Muscle of leg (tissue), 16 donors: Measurements from ENCODE around the gene EFTUD2. TPM values are rescaled to one million over a fixed set of nuclear protein-coding genes. Genes with fewer than 3 reads are reported as not detected.
A peak's percentile ranks its signal among the peaks of the same experiment; 100 is the strongest.
"Not testable (repeated sequence)": the region's sequence is repeated elsewhere in the genome, so short reads cannot be mapped to it uniquely, and the experiment has no call there.

Experiments
- DNase-seq: peaks from one replicate; pipeline ENCODE4 v3.0.0; 2013
- H3K27ac ChIP-seq: one replicate; pipeline ENCODE4 v1.5.1; 2013; ENCODE audit warnings: mild to moderate bottlenecking, low read length, control low read depth
- H3K27me3 ChIP-seq: one replicate; pipeline ENCODE4 v1.6.1; 2013; ENCODE audit warnings: low read length; ENCODE audit not compliant: control insufficient read depth, insufficient read depth
- H3K36me3 ChIP-seq: one replicate; pipeline ENCODE4 v1.6.1; 2013; ENCODE audit warnings: low read length; ENCODE audit not compliant: control insufficient read depth, insufficient read depth
- H3K4me1 ChIP-seq: one replicate; pipeline ENCODE4 v1.6.1; 2013; ENCODE audit warnings: low read length; ENCODE audit not compliant: control insufficient read depth, insufficient read depth
- H3K4me3 ChIP-seq: one replicate; pipeline ENCODE4 v1.5.1; 2013; ENCODE audit warnings: low read length, control low read depth
- H3K9me3 ChIP-seq: replicated peaks from 2 replicates; pipeline ENCODE4 v1.6.1; 2013; ENCODE audit warnings: low read depth, low read length; ENCODE audit not compliant: control insufficient read depth
- WGBS: methylation state at CpG from one replicate; pipeline ENCODE4 v1.1.5; 2013; ENCODE audit warnings: missing lambda C conversion rate; ENCODE audit not compliant: insufficient coverage; 5-methylcytosine and 5-hydroxymethylcytosine counted together
- long read RNA-seq, 11 donors: transcript quantifications; one replicate each; lab custom pipeline, GENCODE V29; 2026
- polyA plus RNA-seq, 8 donors: library from polyadenylated mRNA; unstranded; fragments of 120-200 nt; gene quantifications; one replicate each; pipeline versions ENCODE4 v1.2.1 to v1.2.3, GENCODE V29; 2013; ENCODE audit warnings: inconsistent platforms in 1 of 8, low replicate concordance in 1 of 8; ENCODE audit not compliant: insufficient read length in 8 of 8, insufficient read depth in 1 of 8
- total RNA-seq: library from RNA; stranded (reverse); fragments of 120-200 nt; gene quantifications from one replicate; pipeline ENCODE4 v1.2.4, GENCODE V29; 2013

Gene EFTUD2
- 53.4 TPM for total RNA-seq
- 10 to 100 TPM; 59.2 to 76.4 (median 68.8) TPM for polyA plus RNA-seq
- long read RNA-seq, donor 1, full-length matches to known transcripts, result 6 of 6 reads
- long read RNA-seq, donor 1, partial matches to known transcripts, result 0 of 6 reads
- long read RNA-seq, donor 1, other reads (novel, unspliced or antisense), result 0 of 6 reads
- long read RNA-seq, donor 2, full-length matches to known transcripts, result 1 of 1 reads
- long read RNA-seq, donor 2, partial matches to known transcripts, result 0 of 1 reads
- long read RNA-seq, donor 2, other reads (novel, unspliced or antisense), result 0 of 1 reads
- long read RNA-seq, donor 3, full-length matches to known transcripts, result 5 of 5 reads
- long read RNA-seq, donor 3, partial matches to known transcripts, result 0 of 5 reads
- long read RNA-seq, donor 3, other reads (novel, unspliced or antisense), result 0 of 5 reads
- long read RNA-seq, donor 4, full-length matches to known transcripts, result 4 of 4 reads
- long read RNA-seq, donor 4, partial matches to known transcripts, result 0 of 4 reads
- long read RNA-seq, donor 4, other reads (novel, unspliced or antisense), result 0 of 4 reads
- long read RNA-seq, donor 5, full-length matches to known transcripts, result 12 of 18 reads
- long read RNA-seq, donor 5, partial matches to known transcripts, result 6 of 18 reads
- long read RNA-seq, donor 5, other reads (novel, unspliced or antisense), result 0 of 18 reads
- long read RNA-seq, donor 6, full-length matches to known transcripts, result 11 of 19 reads
- long read RNA-seq, donor 6, partial matches to known transcripts, result 8 of 19 reads
- long read RNA-seq, donor 6, other reads (novel, unspliced or antisense), result 0 of 19 reads
- long read RNA-seq, donor 7, full-length matches to known transcripts, result 1 of 10 reads
- long read RNA-seq, donor 7, partial matches to known transcripts, result 0 of 10 reads
- long read RNA-seq, donor 7, other reads (novel, unspliced or antisense), result 9 of 10 reads
- long read RNA-seq, donor 8, full-length matches to known transcripts, result 12 of 12 reads
- long read RNA-seq, donor 8, partial matches to known transcripts, result 0 of 12 reads
- long read RNA-seq, donor 8, other reads (novel, unspliced or antisense), result 0 of 12 reads
- long read RNA-seq, donor 9, full-length matches to known transcripts, result 4 of 4 reads
- long read RNA-seq, donor 9, partial matches to known transcripts, result 0 of 4 reads
- long read RNA-seq, donor 9, other reads (novel, unspliced or antisense), result 0 of 4 reads
- long read RNA-seq, donor 10, full-length matches to known transcripts, result 4 of 4 reads
- long read RNA-seq, donor 10, partial matches to known transcripts, result 0 of 4 reads
- long read RNA-seq, donor 10, other reads (novel, unspliced or antisense), result 0 of 4 reads
- long read RNA-seq, donor 11, full-length matches to known transcripts, result 6 of 6 reads
- long read RNA-seq, donor 11, partial matches to known transcripts, result 0 of 6 reads
- long read RNA-seq, donor 11, other reads (novel, unspliced or antisense), result 0 of 6 reads

GRCh38 chr17:44899074-44899782 is at the start of gene EFTUD2:
EFTUD2 (minus strand) TSS chr17:44899445; CDS start chr17:44894521, 4,924 bp downstream.
- peaks cover 47% of the 10 kb centered on the region for H3K4me1 ChIP-seq
- DNase-seq, result peak; percentile 95
- H3K27ac ChIP-seq, result peak within 1 kb of the TSS; percentile 94
- H3K4me3 ChIP-seq, result peak within 1 kb of the TSS; percentile 71
- under 1% methylated on average over 50 of the region's 54 CpGs for WGBS
- no peaks in the 10 kb centered on the region for H3K27me3 ChIP-seq
- peaks cover 5% of the 10 kb centered on the region for H3K36me3 ChIP-seq
- H3K9me3 ChIP-seq, result no peaks in the 10 kb centered on the region

GRCh38 chr17:44948315-44948795 is 49.1 kb upstream of the EFTUD2 start:
- 29% methylated on average over 1 of the region's 7 CpGs for WGBS
- H3K4me1 ChIP-seq, result peaks cover 11% of the 10 kb centered on the region
- no peaks in the 10 kb centered on the region for H3K9me3 ChIP-seq
- H3K27me3 ChIP-seq, result peaks cover 5% of the 10 kb centered on the region
- H3K4me3 ChIP-seq, result peak overlapping the region; percentile 62
- H3K36me3 ChIP-seq, result no peaks in the 10 kb centered on the region
- DNase-seq, result no peak
- peak overlapping the region; percentile 48 for H3K27ac ChIP-seq

DNA sequence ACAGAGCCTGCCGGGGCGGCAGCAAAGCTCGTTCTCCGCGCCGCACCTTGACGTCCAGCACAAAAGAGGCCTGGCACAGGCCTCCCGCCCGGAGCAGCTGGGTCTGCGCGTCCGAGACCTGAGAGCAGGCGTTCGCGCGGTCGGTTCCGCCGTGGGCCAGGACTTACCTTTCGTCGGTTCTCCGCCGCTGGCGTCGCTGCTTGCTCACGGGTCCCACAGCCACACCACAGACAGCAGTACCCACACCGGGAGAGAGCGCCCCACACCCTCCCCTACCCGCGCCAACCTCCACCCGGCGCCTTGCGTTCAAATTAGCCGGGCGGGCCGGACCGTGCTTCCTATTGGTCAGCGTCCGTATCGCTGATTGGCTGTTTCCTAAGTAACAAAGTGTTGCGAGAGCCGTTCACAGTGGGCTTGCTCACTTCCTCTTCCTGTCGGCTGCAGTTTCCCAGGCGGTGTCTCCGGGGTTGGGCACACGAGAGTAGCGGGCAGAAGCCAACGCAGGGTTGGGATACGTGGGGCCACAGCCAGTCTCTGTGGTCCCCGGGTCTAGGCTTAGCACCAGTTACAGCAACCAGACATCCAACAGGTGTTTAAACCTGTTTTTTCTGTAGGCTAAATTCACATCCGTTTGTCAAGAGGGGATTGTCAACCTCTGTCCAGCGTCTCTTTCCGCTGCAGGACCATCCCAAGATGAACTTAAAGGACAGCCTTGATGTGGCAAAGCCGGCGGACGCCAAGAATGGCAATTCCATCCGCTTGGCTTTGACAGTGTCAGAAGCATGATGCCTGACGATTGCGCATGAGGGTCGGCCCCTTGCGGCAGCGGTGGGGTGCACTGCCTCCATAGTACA is 48.4 kb upstream of the EFTUD2 start, which contains the start of gene KIF18B:
Gene KIF18B, minus strand, starts transcription at position 313 of the 854 bp plus-strand sequence. CDS start 11,429 bp downstream, outside the sequence.
- peaks cover 11% of the 10 kb centered on the region for H3K4me1 ChIP-seq
- peak within 1 kb of the TSS; percentile 62 for H3K4me3 ChIP-seq
- H3K27me3 ChIP-seq, result peaks cover 2% of the 10 kb centered on the region
- no peaks in the 10 kb centered on the region for H3K9me3 ChIP-seq
- H3K36me3 ChIP-seq, result no peaks in the 10 kb centered on the region
- 1% methylated on average over 59 of the region's 62 CpGs for WGBS
- DNase-seq, result peak; percentile 97
- H3K27ac ChIP-seq, result peak within 1 kb of the TSS; percentile 48

DNA sequence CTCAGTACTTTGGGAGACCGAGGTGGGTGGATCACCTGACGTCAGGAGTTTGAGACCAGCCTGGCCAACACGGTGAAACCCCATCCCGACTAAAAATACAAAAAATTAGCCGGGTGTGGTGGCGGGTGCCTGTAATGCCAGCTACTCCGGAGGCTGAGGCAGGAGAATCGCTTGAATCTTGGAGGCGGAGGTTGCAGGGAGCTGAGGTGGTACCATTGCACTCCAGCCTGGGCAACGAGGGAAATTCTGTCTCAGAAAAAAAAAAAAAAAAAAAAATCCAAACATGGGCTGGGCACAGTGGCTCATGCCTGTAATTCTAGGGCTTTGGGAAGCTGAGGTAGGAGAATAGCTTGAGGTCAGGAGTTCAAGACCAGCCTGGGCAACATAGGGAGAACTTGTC is 46.4 kb upstream of the EFTUD2 start:
- not testable (repeated sequence) for H3K9me3 ChIP-seq, H3K36me3 ChIP-seq, H3K4me3 ChIP-seq, H3K27ac ChIP-seq, DNase-seq, H3K27me3 ChIP-seq
- peaks cover 11% of the 10 kb centered on the region for H3K4me1 ChIP-seq
- WGBS, result 100% methylated on average over 2 of the region's 10 CpGs

DNA sequence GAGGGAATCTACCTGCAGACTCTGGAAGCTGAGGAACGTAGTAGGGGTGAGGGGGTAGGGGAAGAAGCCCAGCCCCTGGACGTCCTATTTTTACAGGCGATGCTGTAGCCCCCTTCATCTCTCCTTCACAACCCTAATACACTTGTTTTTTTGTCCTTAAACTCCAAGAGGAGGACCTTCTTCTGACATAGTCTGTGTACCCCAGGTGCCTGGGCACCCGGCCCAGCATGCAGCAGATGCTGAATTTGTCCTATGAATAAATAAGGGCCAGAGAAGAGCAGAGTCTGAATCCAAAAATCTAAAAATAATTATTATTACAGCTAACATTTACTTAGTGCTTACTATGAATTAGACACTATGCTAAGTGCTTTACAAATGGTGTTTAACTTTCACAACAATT is 43.2 kb upstream of the EFTUD2 start:
- no CpG with 5 or more reads among the region's 4 CpGs for WGBS
- H3K27ac ChIP-seq, result no peak overlapping the region
- H3K9me3 ChIP-seq, result no peaks in the 10 kb centered on the region

DNA sequence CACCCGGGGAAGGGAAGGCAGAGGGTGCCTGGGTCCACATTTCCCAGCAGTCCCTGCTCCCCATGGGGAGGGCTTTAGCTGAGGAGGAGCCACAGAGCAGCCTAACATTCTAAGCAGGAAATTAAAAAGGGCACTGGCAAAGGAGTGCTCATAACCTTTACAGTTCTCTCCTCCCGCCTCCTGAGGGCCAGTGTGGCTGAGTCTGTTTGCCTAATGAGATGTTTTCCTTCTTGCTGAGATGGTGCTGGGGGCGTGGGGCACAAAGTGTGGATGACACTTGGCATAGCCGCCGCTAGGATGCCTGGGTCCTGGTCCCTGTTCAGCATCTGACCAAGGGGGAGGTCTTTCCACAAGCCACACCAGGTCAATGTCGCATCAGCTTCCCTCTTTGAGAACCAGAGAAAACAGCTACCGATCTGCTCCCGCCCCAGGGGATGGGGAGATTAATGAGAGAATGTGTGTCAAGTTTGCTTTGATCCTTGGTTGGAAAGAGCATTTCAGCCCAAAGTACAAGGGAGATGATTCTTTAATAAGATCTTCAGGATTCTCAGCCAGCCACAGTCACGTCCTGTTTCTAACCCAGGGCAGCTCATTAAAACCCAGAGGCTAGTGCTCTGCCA is 42.6 kb upstream of the EFTUD2 start:
- no peaks in the 10 kb centered on the region for H3K27me3 ChIP-seq
- no peak for DNase-seq
- no peaks in the 10 kb centered on the region for H3K4me1 ChIP-seq
- H3K9me3 ChIP-seq, result no peaks in the 10 kb centered on the region
- peaks cover 3% of the 10 kb centered on the region for H3K36me3 ChIP-seq
- no peak overlapping the region for H3K4me3 ChIP-seq
- WGBS, result 100% methylated on average over 3 of the region's 9 CpGs
- H3K27ac ChIP-seq, result no peak overlapping the region

More for the DNA sequence above, 43.2 kb upstream of the EFTUD2 start:
- Histone ChIP-seq H3K4me3 (no peak overlapping the region), H3K4me1 (peaks cover 5% of the 10 kb centered on the region), H3K27me3 (no peaks in the 10 kb centered on the region), H3K36me3 (peaks cover 3% of the 10 kb centered on the region)
- no peak for DNase-seq

GRCh38 chr17:44940768-44941167 is 41.5 kb upstream of the EFTUD2 start:
- 50% methylated on average over 1 of the region's 1 CpG for WGBS
- Histone ChIP-seq H3K27me3 (no peaks in the 10 kb centered on the region), H3K27ac (no peak overlapping the region), H3K36me3 (peaks cover 8% of the 10 kb centered on the region), H3K4me3 (no peak overlapping the region), H3K4me1 (no peaks in the 10 kb centered on the region), H3K9me3 (no peaks in the 10 kb centered on the region)
- no peak for DNase-seq

DNA sequence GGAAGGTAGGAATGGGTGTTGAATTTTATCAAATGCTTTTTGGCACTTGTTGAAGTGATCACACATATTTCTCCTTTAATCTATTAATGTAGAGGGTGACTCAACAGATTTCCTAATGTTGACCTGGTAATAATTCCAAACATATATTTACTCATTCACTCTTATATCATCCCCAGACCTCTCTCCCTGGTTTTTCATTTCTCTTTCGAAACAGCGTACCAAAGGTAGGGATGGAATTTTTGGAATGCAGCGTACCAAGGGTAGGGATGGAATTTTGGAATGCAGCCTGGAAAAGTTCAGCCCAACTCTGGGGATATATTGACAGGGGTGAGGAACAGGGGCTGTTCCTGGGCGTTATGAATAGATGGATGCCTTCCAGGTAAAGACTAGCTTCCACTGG is 41.1 kb upstream of the EFTUD2 start:
- Histone ChIP-seq H3K27me3 (no peaks in the 10 kb centered on the region), H3K4me1 (no peaks in the 10 kb centered on the region), H3K36me3 (peaks cover 13% of the 10 kb centered on the region), H3K4me3 (no peak overlapping the region), H3K27ac (no peak overlapping the region), H3K9me3 (no peaks in the 10 kb centered on the region)
- WGBS, result 60% methylated on average over 2 of the region's 4 CpGs
- no peak for DNase-seq
